Measurements from ENCODE around the gene NDUFV3.

NDUFV3 gene

DNA sequence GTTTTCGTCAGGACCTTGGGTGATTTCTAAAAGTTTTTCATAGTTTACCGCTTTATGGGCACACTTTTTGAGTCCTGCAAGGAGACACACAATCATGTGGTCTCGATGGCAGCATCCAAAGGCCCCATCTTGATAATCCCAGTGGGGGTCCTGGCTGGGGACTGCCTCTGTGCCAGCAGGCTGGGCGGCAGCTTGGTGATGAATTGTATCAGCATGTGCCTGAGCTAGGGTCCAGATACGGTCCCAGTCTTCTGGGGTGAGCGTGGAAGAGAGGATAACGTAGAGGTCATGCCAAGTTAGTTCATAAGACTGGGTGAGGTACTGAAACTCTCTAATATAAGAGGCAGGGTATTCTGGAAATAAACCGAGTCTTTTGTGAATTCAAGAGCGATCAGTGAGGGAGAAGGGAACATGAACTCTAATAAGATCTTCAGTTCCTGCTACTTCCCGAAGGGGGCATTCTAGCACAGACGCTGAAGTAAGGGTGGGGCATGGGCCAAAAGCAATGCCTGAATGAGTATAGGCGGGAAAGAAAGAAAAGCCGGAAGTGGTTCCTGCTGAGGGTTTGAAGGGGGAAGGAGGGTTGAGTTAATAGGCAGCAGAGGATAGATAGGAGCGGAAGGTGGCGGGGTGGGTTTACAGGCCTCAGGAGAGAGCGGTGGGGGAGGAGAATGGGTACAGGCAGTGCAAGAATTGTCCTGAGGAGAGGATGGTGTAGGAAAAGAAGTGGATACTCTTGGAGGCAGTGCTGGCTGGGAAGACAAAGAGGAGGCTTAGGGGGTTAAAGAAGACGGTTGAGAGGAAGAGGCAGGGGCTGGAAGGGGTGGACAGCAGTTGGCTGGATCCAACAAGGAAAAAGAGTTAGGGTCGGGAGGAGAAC lies 30.7 kb downstream of the NDUFV3 start:
- CTCF ChIA-PET, result interaction anchor here (0.7 to 1.3 kb wide), 5 partner anchors 9 to 39 kb away, joined by 3 to 5 read pairs (median 3); no protein-coding TSS in a partner anchor
- Histone ChIP-seq H3K4me3 (ENCODE audit: low read depth, low read length) (no peak overlapping the region), H3K9me3 (ENCODE audit: control insufficient read depth, insufficient read depth, low read depth, low read length) (no peaks in the 10 kb centered on the region), H3K27ac (ENCODE audit: extremely low read depth, low read depth, low read length) (peak overlapping the region; percentile 53), H3K36me3 (ENCODE audit: control insufficient read depth in 2 of 2, insufficient read depth in 1 of 2, low read length in 2 of 2) (no peaks in the 10 kb centered on the region), H3K4me1 (ENCODE audit: control insufficient read depth, insufficient read depth, low read length) (no peaks in the 10 kb centered on the region; the same call in 1 of the 2 replicates)
- POLR2A ChIA-PET, result no interaction called here
- TF ChIP-seq ZNF146 (tag by site-specific recombination; IDR thresholded peaks at IDR 0.05), result no peak
- TF ChIP-seq WT1 (tag by site-specific recombination; IDR thresholded peaks at IDR 0.05), result peak; percentile 51; the same call in 1 of the 2 replicates
- TF ChIP-seq ZNF664 (tag by site-specific recombination; IDR thresholded peaks at IDR 0.05), result no peak
- no peak for TF ChIP-seq ZNF571 (tag by site-specific recombination; IDR thresholded peaks at IDR 0.05)
- no peak for TF ChIP-seq ZNF510 (tag by site-specific recombination; IDR thresholded peaks at IDR 0.05; ENCODE audit: insufficient replicate concordance)
- TF ChIP-seq, protein P1, sequence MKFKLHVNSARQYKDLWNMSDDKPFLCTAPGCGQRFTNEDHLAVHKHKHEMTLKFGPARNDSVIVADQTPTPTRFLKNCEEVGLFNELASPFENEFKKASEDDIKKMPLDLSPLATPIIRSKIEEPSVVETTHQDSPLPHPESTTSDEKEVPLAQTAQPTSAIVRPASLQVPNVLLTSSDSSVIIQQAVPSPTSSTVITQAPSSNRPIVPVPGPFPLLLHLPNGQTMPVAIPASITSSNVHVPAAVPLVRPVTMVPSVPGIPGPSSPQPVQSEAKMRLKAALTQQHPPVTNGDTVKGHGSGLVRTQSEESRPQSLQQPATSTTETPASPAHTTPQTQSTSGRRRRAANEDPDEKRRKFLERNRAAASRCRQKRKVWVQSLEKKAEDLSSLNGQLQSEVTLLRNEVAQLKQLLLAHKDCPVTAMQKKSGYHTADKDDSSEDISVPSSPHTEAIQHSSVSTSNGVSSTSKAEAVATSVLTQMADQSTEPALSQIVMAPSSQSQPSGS (tag by site-specific recombination; IDR thresholded peaks at IDR 0.05; ENCODE audit: low read depth), result no peak
- no peak for TF ChIP-seq ZNF274 (IDR thresholded peaks at IDR 0.05; ENCODE audit: low read length)
- no peak for TF ChIP-seq ZNF274 (tag by site-specific recombination; IDR thresholded peaks at IDR 0.05; ENCODE audit: borderline replicate concordance)
- no peak for TF ChIP-seq ZSCAN16 (tag by site-specific recombination; IDR thresholded peaks at IDR 0.05)
- TF ChIP-seq ZNF350 (tag by site-specific recombination; IDR thresholded peaks at IDR 0.05), result no peak
- TF ChIP-seq, protein P2, sequence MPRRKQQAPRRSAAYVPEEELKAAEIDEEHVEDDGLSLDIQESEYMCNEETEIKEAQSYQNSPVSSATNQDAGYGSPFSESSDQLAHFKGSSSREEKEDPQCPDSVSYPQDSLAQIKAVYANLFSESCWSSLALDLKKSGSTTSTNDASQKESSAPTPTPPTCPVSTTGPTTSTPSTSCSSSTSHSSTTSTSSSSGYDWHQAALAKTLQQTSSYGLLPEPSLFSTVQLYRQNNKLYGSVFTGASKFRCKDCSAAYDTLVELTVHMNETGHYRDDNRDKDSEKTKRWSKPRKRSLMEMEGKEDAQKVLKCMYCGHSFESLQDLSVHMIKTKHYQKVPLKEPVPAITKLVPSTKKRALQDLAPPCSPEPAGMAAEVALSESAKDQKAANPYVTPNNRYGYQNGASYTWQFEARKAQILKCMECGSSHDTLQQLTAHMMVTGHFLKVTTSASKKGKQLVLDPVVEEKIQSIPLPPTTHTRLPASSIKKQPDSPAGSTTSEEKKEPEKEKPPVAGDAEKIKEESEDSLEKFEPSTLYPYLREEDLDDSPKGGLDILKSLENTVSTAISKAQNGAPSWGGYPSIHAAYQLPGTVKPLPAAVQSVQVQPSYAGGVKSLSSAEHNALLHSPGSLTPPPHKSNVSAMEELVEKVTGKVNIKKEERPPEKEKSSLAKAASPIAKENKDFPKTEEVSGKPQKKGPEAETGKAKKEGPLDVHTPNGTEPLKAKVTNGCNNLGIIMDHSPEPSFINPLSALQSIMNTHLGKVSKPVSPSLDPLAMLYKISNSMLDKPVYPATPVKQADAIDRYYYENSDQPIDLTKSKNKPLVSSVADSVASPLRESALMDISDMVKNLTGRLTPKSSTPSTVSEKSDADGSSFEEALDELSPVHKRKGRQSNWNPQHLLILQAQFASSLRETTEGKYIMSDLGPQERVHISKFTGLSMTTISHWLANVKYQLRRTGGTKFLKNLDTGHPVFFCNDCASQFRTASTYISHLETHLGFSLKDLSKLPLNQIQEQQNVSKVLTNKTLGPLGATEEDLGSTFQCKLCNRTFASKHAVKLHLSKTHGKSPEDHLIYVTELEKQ (tag by site-specific recombination; IDR thresholded peaks at IDR 0.05; ENCODE audit: borderline replicate concordance), result no peak
- TF ChIP-seq, protein P3, sequence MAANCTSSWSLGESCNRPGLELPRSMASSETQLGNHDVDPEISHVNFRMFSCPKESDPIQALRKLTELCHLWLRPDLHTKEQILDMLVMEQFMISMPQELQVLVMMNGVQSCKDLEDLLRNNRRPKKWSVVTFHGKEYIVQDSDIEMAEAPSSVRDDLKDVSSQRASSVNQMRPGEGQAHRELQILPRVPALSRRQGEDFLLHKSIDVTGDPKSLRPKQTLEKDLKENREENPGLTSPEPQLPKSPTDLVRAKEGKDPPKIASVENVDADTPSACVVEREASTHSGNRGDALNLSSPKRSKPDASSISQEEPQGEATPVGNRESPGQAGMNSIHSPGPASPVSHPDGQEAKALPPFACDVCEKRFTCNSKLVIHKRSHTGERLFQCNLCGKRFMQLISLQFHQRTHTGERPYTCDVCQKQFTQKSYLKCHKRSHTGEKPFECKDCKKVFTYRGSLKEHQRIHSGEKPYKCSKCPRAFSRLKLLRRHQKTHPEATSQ (tag by site-specific recombination; IDR thresholded peaks at IDR 0.05), result peak; percentile 83; the same call in 1 of the 2 replicates
- peak; percentile 77 for TF ChIP-seq ZNF629 (tag by site-specific recombination; IDR thresholded peaks at IDR 0.05)
- TF ChIP-seq ZIC2 (tag by site-specific recombination; IDR thresholded peaks at IDR 0.05), result peak; percentile 67
- no peak for TF ChIP-seq ZNF19 (tag by site-specific recombination; IDR thresholded peaks at IDR 0.05; ENCODE audit: low read depth)
- TF ChIP-seq, protein P4, sequence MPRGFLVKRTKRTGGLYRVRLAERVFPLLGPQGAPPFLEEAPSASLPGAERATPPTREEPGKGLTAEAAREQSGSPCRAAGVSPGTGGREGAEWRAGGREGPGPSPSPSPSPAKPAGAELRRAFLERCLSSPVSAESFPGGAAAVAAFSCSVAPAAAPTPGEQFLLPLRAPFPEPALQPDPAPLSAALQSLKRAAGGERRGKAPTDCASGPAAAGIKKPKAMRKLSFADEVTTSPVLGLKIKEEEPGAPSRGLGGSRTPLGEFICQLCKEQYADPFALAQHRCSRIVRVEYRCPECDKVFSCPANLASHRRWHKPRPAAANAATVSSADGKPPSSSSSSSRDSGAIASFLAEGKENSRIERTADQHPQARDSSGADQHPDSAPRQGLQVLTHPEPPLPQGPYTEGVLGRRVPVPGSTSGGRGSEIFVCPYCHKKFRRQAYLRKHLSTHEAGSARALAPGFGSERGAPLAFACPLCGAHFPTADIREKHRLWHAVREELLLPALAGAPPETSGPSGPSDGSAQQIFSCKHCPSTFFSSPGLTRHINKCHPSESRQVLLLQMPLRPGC (tag by site-specific recombination; IDR thresholded peaks at IDR 0.05), result 0 out of 2 replicates have a peak, but pooled peaks have one; percentile 39
- TF ChIP-seq REPIN1 (tag by site-specific recombination; IDR thresholded peaks at IDR 0.05; ENCODE audit: low read depth), result no peak; the same call in 1 of the 2 replicates
- TF ChIP-seq EGR2 (tag by site-specific recombination; IDR thresholded peaks at IDR 0.05; ENCODE audit: low read depth), result peak; percentile 73
- TF ChIP-seq ZBTB48 (tag by site-specific recombination; IDR thresholded peaks at IDR 0.05), result no peak
- peak; percentile 97; the same call in 1 of the 2 replicates for TF ChIP-seq ZNF10 (tag by site-specific recombination; IDR thresholded peaks at IDR 0.05)
- TF ChIP-seq ZNF302 (tag by site-specific recombination; IDR thresholded peaks at IDR 0.05; ENCODE audit: low read depth), result no peak
- no peak for TF ChIP-seq ZNF48 (tag by site-specific recombination; IDR thresholded peaks at IDR 0.05)
- no peak for TF ChIP-seq ZNF837 (tag by site-specific recombination; IDR thresholded peaks at IDR 0.05)
- no peak for TF ChIP-seq ZNF624 (tag by site-specific recombination; IDR thresholded peaks at IDR 0.05)
- peak; percentile 84 for TF ChIP-seq IKZF3 (tag by site-specific recombination; IDR thresholded peaks at IDR 0.05)
